GM23338 (cell line): ENCODE results near the gene FBXW11.

ENCODE experiments used
- CREB1 ChIP-seq: fragments of 250-450 bp; sonication (Bioruptor Pico); IDR thresholded peaks from 2 replicates; pipeline ENCODE4 v1.5.0; 2020; ENCODE audit warnings: low read depth, mild to moderate bottlenecking, moderate library complexity
- EZH2 ChIP-seq: fragments of 200-600 bp; sonication (generic); IDR thresholded peaks from one replicate; pipeline ENCODE4 v1.8.0; 2017; ENCODE audit warnings: antibody characterized with exemption, mild to moderate bottlenecking, low read depth; ENCODE audit not compliant: unreplicated experiment
- EZH2phosphoT487 ChIP-seq: fragments of 200-600 bp; sonication (generic); IDR thresholded peaks from one replicate; pipeline ENCODE4 v1.8.1; 2018; ENCODE audit warnings: antibody characterized with exemption; ENCODE audit not compliant: unreplicated experiment
- NANOG ChIP-seq: IDR thresholded peaks from 2 replicates; pipeline ENCODE4 v1.6.1; 2016; ENCODE audit warnings: antibody characterized with exemption, borderline replicate concordance
- POLR2AphosphoS5 ChIP-seq: IDR thresholded peaks from 2 replicates; pipeline ENCODE4 v1.6.1; 2016; ENCODE audit warnings: antibody characterized with exemption, low read depth
- ZNF114 ChIP-seq: fragments of 250-450 bp; sonication (Bioruptor Pico); IDR thresholded peaks from 2 replicates; pipeline ENCODE4 v1.5.0; 2020; ENCODE audit warnings: mild to moderate bottlenecking, moderate library complexity
- TF ChIP-seq, protein P1 (sequence below): IDR thresholded peaks from 2 replicates; pipeline ENCODE4 v1.6.1; 2016; ENCODE audit warnings: antibody characterized with exemption
- TF ChIP-seq, protein P2 (sequence below), 2 experiments: fragments of 200-600 bp in 1 of 2; sonication (generic) in 1 of 2; conservative IDR thresholded peaks; 2 replicates each; pipeline versions ENCODE4 v1.5.1 to v1.6.1; 2016 to 2017; ENCODE audit warnings: antibody characterized with exemption in 2 of 2, low read depth in 2 of 2, mild to moderate bottlenecking in 2 of 2, moderate library complexity in 1 of 2
- TF ChIP-seq, protein P3 (sequence below): IDR thresholded peaks from one replicate; pipeline ENCODE4 v1.6.1; 2018; ENCODE audit warnings: antibody characterized with exemption; ENCODE audit not compliant: unreplicated experiment
- TF ChIP-seq, protein P4 (sequence below): fragments of 250-450 bp; sonication (Bioruptor Pico); IDR thresholded peaks from 2 replicates; pipeline ENCODE4 v1.5.0; 2020; ENCODE audit warnings: mild to moderate bottlenecking, moderate library complexity

DNA sequence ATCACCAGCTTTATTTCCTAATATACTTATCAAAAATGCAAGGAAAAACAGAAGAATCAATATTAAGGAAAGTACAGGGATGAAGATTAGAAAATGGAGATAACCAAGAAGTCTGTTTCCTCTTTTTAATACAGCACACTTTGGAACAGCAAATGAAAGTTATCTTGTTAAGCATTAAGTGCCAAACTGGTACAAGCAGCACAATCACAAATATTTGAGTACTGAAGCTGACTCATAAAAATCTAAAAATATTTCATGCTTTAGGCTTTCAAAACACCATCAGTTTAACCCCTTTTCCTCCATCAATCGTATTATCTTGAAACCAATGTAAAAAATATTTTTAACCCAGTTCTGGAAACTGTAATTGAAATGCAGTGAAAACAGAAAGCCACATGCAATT is 2.7 kb downstream of the FBXW11 start:
- TF ChIP-seq, protein P1, sequence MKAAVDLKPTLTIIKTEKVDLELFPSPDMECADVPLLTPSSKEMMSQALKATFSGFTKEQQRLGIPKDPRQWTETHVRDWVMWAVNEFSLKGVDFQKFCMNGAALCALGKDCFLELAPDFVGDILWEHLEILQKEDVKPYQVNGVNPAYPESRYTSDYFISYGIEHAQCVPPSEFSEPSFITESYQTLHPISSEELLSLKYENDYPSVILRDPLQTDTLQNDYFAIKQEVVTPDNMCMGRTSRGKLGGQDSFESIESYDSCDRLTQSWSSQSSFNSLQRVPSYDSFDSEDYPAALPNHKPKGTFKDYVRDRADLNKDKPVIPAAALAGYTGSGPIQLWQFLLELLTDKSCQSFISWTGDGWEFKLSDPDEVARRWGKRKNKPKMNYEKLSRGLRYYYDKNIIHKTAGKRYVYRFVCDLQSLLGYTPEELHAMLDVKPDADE: no peak
- TF ChIP-seq POLR2AphosphoS5 (no peak), EZH2phosphoT487 (no peak), NANOG (no peak), CREB1 (CRISPR knock-in tag) (no peak), ZNF114 (CRISPR knock-in tag) (no peak), EZH2 (no peak)
- TF ChIP-seq, protein P2, sequence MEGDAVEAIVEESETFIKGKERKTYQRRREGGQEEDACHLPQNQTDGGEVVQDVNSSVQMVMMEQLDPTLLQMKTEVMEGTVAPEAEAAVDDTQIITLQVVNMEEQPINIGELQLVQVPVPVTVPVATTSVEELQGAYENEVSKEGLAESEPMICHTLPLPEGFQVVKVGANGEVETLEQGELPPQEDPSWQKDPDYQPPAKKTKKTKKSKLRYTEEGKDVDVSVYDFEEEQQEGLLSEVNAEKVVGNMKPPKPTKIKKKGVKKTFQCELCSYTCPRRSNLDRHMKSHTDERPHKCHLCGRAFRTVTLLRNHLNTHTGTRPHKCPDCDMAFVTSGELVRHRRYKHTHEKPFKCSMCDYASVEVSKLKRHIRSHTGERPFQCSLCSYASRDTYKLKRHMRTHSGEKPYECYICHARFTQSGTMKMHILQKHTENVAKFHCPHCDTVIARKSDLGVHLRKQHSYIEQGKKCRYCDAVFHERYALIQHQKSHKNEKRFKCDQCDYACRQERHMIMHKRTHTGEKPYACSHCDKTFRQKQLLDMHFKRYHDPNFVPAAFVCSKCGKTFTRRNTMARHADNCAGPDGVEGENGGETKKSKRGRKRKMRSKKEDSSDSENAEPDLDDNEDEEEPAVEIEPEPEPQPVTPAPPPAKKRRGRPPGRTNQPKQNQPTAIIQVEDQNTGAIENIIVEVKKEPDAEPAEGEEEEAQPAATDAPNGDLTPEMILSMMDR (conservative IDR thresholded peaks at IDR 0.05; ENCODE audit: low read depth in 2 of 2): no peak
- TF ChIP-seq, protein P3, sequence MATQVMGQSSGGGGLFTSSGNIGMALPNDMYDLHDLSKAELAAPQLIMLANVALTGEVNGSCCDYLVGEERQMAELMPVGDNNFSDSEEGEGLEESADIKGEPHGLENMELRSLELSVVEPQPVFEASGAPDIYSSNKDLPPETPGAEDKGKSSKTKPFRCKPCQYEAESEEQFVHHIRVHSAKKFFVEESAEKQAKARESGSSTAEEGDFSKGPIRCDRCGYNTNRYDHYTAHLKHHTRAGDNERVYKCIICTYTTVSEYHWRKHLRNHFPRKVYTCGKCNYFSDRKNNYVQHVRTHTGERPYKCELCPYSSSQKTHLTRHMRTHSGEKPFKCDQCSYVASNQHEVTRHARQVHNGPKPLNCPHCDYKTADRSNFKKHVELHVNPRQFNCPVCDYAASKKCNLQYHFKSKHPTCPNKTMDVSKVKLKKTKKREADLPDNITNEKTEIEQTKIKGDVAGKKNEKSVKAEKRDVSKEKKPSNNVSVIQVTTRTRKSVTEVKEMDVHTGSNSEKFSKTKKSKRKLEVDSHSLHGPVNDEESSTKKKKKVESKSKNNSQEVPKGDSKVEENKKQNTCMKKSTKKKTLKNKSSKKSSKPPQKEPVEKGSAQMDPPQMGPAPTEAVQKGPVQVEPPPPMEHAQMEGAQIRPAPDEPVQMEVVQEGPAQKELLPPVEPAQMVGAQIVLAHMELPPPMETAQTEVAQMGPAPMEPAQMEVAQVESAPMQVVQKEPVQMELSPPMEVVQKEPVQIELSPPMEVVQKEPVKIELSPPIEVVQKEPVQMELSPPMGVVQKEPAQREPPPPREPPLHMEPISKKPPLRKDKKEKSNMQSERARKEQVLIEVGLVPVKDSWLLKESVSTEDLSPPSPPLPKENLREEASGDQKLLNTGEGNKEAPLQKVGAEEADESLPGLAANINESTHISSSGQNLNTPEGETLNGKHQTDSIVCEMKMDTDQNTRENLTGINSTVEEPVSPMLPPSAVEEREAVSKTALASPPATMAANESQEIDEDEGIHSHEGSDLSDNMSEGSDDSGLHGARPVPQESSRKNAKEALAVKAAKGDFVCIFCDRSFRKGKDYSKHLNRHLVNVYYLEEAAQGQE: no peak
- TF ChIP-seq, protein P4, sequence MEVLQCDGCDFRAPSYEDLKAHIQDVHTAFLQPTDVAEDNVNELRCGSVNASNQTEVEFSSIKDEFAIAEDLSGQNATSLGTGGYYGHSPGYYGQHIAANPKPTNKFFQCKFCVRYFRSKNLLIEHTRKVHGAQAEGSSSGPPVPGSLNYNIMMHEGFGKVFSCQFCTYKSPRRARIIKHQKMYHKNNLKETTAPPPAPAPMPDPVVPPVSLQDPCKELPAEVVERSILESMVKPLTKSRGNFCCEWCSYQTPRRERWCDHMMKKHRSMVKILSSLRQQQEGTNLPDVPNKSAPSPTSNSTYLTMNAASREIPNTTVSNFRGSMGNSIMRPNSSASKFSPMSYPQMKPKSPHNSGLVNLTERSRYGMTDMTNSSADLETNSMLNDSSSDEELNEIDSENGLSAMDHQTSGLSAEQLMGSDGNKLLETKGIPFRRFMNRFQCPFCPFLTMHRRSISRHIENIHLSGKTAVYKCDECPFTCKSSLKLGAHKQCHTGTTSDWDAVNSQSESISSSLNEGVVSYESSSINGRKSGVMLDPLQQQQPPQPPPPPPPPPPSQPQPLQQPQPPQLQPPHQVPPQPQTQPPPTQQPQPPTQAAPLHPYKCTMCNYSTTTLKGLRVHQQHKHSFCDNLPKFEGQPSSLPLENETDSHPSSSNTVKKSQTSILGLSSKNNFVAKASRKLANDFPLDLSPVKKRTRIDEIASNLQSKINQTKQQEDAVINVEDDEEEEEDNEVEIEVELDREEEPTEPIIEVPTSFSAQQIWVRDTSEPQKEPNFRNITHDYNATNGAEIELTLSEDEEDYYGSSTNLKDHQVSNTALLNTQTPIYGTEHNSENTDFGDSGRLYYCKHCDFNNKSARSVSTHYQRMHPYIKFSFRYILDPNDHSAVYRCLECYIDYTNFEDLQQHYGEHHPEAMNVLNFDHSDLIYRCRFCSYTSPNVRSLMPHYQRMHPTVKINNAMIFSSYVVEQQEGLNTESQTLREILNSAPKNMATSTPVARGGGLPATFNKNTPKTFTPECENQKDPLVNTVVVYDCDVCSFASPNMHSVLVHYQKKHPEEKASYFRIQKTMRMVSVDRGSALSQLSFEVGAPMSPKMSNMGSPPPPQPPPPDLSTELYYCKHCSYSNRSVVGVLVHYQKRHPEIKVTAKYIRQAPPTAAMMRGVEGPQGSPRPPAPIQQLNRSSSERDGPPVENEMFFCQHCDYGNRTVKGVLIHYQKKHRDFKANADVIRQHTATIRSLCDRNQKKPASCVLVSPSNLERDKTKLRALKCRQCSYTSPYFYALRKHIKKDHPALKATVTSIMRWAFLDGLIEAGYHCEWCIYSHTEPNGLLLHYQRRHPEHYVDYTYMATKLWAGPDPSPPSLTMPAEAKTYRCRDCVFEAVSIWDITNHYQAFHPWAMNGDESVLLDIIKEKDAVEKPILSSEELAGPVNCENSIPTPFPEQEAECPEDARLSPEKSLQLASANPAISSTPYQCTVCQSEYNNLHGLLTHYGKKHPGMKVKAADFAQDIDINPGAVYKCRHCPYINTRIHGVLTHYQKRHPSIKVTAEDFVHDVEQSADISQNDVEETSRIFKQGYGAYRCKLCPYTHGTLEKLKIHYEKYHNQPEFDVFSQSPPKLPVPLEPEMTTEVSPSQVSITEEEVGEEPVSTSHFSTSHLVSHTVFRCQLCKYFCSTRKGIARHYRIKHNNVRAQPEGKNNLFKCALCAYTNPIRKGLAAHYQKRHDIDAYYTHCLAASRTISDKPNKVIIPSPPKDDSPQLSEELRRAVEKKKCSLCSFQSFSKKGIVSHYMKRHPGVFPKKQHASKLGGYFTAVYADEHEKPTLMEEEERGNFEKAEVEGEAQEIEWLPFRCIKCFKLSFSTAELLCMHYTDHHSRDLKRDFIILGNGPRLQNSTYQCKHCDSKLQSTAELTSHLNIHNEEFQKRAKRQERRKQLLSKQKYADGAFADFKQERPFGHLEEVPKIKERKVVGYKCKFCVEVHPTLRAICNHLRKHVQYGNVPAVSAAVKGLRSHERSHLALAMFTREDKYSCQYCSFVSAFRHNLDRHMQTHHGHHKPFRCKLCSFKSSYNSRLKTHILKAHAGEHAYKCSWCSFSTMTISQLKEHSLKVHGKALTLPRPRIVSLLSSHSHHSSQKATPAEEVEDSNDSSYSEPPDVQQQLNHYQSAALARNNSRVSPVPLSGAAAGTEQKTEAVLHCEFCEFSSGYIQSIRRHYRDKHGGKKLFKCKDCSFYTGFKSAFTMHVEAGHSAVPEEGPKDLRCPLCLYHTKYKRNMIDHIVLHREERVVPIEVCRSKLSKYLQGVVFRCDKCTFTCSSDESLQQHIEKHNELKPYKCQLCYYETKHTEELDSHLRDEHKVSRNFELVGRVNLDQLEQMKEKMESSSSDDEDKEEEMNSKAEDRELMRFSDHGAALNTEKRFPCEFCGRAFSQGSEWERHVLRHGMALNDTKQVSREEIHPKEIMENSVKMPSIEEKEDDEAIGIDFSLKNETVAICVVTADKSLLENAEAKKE (CRISPR knock-in tag): no peak
